Measurements from ENCODE around the gene BICDL2.

DNA sequence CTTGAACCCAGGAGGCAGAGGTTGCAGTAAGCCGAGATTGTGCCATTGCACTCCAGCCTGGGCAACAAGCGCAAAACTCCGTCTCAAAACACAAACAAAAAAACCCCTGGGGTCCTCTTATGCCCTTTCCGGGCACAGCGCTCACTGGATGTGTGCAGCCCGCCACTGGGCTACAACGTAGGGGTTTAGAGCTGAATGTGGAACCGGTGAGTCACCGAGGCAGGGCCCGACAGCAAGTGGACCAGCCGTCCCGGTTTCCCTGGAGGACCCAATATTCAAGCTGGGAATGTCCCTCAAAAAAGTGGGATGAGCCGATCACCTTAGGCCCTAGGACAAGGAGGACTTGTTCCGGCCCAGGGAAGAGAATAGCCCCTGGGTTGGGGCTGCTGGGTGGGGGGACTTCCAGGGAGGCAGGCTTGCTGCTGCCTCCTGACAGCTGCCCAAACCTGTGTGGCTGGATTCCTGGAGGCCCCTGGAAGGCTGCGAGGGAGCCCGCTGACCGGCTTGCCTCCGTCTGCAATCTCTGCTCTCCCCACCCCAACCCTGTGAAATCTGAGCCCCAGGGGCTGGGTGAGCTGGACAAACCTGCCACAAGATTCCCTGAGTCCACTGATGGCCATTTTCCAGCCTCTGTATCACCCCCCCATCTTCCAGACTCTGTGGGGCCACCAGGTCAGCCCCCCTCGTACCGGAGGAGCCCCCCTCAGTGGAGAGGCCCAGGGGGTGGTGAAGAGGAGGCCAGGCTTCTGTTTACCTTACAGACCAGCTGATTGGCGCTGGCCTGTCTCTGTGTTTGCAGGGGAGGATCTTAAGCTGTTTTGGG is 27.0 kb downstream of the BICDL2 start:
- TF ChIP-seq, protein P1, sequence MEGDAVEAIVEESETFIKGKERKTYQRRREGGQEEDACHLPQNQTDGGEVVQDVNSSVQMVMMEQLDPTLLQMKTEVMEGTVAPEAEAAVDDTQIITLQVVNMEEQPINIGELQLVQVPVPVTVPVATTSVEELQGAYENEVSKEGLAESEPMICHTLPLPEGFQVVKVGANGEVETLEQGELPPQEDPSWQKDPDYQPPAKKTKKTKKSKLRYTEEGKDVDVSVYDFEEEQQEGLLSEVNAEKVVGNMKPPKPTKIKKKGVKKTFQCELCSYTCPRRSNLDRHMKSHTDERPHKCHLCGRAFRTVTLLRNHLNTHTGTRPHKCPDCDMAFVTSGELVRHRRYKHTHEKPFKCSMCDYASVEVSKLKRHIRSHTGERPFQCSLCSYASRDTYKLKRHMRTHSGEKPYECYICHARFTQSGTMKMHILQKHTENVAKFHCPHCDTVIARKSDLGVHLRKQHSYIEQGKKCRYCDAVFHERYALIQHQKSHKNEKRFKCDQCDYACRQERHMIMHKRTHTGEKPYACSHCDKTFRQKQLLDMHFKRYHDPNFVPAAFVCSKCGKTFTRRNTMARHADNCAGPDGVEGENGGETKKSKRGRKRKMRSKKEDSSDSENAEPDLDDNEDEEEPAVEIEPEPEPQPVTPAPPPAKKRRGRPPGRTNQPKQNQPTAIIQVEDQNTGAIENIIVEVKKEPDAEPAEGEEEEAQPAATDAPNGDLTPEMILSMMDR (conservative IDR thresholded peaks at IDR 0.05; ENCODE audit: low read depth, low read length): no peak
- TF ChIP-seq EZH2 (IDR thresholded peaks at IDR 0.05; ENCODE audit: borderline replicate concordance, low read depth, low read length, poor library complexity, severe bottlenecking): no peak

All from A673 (cell line).